T-helper 2 cell treated with Interferon-gamma antibody and Interleukin-4, amounts not matched to agents 100 ng/mL and 5 ng/mL, for 36 hours (primary cell): ENCODE data around the gene MVP. TPM values are rescaled to one million over a fixed set of nuclear protein-coding genes. Genes with fewer than 3 reads are reported as not detected.
"Not testable (repeated sequence)": the region's sequence is repeated elsewhere in the genome, so short reads cannot be mapped to it uniquely, and the experiment has no call there.

Experiments
- intact Hi-C: fragments of 100-400 bp; cut with micrococcal nuclease; formaldehyde crosslinking; loops from one replicate; pipeline ENCODE4 v1.15.1; 2023
- total RNA-seq: library from RNA; stranded (reverse); gene quantifications from 2 replicates; pipeline ENCODE4 v1.2.3, GENCODE V29; 2022

The MVP gene
- 159 and 160 TPM in 2 replicates for total RNA-seq

DNA sequence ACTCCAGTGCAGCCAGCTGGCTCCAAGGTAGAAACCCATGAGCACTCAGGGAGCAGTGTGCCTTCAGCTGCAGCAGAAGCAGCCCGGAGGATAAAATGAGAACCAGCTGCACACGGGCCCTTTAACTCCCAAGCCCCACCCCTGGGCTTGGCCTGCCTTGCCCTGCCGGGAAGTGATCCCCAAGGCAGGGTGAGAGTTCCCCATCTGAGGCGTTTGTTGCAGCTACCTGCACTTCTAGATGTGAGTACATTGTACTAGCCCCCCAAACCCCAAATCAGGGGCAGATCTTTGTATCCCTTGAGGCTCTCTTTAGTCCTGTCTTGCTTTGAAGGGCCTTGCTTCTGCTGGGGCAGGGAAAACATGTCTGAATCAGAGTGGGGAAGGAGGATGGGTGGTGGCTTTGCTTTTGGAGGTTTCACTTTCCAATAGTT is at the start of gene MVP:
TSS of gene MVP (plus strand) at position 192 of the 431 bp plus-strand sequence. CDS start 10,088 bp downstream, outside the sequence.
- intact Hi-C loops, result loop anchor here (2.0 kb wide), 1 partner anchor 15 kb away; no protein-coding TSS in a partner anchor

DNA sequence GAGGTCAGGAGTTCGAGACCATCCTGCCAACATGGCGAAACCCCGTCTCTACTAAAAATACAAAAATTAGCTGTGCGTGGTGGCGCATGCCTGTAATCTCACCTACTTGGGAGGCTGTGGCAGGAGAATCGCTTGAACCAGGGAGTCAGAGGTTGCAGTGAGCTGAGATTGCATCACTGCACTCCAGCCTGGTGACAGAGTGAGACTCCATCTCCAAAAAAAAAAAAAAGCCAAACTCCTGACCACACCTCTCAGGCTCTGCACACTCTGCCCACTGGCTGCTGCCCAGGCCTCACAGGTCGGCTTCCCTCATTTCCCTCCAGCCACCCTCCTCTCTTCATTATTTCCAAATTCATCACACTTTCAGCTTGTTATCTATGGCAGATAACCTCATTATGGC is 47.9 kb upstream of the MVP start:
- intact Hi-C loops, result not testable (repeated sequence)

DNA sequence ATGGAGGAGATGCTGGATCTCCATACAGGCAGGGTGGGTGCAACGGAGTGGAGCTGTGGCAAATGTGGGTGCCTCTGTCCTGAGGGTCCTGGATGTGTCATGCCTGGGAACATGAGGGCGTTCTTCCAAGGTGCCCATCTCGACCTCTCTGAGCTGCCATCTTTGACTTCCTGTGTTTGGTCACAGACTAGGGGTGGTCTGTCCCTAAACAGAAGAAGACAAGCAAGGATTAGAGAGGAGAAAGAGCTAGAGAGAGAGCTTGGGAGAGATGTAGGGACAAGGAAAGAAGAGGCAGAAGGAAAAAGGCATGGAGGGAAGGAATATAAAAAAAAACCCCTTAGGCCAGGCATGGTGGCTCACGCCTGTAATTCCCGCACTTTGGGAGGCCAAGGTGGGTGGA is 45.5 kb upstream of the MVP start:
- intact Hi-C loops, result no loop called here

DNA sequence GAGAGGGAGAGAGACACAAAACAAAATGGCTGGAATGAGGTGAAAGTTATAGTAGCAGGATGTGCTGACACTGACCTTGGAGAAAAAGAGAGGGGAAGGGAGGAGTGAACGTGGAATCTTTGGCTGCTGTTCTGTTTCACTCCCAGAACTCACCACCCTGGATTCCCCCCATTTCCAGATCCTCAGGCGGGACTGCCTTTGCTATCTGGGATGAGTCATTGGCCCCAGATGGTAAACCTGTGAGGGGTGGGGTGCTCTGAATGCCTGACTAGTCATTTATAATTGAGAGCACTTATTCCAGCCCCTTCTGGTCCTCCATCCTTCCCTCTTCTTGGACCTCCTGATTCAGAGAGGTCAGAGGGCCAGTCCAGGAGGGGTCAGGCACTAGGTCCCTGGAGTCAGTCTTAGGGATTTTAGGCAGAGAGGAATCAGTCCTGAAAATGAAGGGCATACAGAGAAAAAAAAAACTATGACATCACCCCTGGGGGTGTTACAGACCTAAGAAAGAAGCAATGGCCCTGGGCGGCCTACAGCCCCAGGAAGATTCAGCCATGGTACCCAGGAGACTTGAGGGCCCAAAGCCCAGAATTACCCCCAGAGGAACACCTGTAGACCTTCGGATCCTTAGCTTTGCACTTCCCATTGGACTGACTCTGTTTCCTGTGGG is 44.4 kb upstream of the MVP start:
- intact Hi-C loops, result no loop called here

DNA sequence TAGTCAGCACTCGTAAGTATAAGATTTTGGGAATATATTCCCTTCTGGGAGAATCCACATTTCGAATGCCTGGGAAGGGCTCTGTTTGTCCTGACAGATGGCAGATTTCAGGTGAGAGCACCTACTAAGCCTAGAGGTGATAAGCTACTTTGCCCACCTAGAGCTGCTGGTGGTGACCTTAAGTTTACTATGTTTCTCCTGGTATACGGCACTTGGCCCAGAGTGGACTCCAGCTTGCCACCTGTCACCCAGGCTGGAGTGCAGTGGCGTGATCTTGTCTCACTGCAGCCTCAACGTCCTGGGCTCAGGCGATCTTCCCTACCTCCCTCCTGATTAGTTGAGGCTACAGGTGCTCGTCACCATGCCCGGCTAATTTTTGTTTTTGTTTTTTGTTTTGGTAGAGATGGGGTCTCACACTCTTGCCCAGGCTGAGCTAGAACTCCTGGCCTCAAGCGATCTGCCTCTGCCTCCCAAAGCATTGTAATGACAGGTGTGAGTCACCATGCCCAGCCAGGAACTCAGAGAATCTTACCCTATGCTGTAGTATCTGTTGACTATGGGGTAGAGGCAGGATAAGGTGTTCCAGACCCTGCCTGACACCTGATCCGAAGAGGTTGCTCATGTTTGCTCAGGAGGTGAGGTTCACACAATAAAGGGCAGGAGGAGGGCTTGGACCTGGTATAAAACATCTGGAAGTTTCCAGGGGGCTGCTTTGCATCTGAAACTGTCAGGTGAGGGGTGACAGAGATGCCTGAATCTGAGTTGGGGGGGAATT is 42.5 kb upstream of the MVP start, which contains the start of gene ZG16:
TSS of gene ZG16 (plus strand) at position 681 of the 775 bp plus-strand sequence. CDS start 1,011 bp downstream, outside the sequence.
- intact Hi-C loops, result no loop called here

DNA sequence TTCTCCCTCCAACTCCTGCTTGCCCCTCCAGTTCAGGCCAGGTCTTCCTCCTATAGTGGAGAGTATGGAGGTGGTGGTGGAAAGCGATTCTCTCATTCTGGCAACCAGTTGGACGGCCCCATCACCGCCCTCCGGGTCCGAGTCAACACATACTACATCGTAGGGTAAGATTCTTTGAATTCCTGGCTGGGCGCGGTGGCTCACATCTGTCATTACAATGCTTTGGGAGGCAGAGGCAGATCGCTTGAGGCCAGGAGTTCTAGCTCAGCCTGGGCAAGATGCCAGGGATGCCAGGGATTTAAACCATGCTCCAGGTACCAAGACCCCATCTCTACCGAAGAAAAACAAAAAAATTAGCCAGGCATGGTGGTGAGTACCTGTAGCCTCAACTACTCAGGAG is 40.8 kb upstream of the MVP start:
- intact Hi-C loops, result no loop called here

DNA sequence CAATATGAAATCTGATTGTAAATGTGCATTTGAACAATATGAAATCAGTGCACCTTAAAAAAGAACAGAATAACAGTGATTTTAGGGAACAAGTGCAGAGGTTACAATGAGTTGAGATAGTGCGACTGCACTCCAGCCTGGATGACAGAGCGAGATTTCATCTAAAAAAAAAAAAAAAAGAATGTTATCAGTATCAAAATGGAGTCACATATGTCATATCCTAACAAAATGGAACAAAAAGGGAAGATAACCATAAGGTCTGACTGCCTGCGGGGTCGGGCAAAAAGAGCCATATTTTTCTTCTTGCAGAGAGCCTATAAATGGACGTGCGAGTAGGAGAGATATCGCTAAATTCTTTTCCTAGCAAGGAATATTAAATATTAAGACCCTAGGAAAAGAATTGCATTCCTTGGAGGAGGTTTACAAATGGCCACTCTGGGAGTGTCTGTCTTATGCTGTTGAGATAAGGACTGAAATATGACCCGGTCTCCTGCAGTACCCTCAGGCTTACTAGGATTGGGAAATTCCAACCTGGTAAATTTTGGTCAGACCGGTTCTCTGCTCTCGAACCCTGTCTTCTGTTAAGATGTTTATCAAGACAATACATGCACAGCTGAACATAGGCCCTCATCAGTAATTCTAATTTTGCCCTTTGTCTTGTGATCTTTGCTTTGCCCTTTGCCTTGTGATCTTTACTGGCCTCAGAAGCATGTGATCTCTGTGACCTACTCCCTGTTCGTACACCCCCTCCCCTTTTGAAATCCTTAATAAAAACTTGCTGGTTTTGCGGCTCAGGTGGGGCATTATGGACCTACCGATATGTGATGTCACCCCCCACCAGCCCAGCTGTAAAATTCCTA is 36.9 kb upstream of the MVP start:
- intact Hi-C loops, result not testable (repeated sequence)

DNA sequence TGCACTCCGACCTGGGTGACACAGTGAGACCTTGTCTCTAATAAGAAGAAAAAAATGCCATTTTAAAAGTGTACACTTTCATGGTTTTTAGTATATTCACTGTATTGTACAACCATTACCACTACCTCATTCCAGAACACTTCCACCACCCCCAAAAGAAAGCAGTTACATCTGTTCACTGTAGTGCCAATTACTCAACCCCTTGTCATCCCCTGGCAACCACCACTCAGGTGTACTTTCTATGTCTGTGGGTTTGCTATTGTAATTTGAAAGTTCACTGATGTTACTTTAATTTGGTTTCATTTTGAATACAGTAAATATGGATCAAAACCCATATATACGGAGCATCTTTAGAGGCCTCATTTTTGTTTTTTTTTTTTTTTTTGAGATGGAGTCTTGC is 36.1 kb upstream of the MVP start:
- intact Hi-C loops, result loop anchor here (2.0 kb wide), 1 partner anchor 31 kb away; no protein-coding TSS in a partner anchor

DNA sequence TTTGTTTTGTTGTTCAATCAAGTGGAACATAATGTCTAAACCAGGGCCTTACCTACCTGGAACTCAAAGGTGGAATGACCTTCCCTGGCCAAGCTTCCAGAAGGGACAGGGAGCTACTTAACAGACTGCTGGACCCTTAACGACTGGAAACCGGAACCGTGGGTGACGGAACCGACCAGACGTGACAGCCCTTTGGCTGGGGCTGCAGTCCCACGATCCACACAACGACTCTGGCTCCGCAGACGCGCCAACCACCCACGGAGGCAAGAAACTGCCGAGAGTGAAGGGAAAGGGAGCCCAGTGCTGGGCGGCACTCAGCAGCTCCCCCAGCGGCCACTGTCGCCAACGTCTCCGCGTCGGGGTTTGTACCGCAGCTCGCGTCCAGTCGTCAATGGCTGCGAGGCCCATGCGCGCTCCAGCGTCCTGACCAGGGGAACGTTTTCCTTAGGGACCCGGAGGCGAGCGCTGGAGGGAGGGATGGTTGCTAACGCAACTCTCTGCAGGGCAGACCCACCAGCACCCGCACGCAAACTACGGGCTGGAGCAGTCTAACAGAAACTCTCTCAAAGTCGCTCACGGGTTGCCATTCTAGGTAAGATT is 35.3 kb upstream of the MVP start:
- intact Hi-C loops, result loop anchor here (1.0 to 2.0 kb wide), 2 partner anchors 30 to 84 kb away; no protein-coding TSS in a partner anchor

DNA sequence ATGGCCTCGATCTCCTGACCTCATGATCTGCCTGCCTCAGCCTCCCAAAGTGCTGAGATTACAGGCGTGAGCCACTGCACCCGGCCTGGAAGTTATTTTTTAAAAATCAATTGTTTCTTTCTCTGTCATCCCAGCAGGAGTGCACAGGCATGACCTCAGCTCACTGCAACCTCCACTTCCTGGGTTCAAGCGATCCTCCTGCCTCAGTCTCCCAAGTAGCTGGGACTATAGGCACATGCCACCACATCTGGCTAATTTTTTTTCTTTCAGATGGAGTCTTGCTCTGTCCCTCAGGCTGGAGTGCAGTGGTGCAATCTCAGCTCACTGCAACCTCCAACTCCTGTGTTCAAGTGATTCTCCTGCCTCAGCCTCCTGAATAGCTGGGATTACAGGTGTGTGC is 33.1 kb upstream of the MVP start:
- intact Hi-C loops, result not testable (repeated sequence)

DNA sequence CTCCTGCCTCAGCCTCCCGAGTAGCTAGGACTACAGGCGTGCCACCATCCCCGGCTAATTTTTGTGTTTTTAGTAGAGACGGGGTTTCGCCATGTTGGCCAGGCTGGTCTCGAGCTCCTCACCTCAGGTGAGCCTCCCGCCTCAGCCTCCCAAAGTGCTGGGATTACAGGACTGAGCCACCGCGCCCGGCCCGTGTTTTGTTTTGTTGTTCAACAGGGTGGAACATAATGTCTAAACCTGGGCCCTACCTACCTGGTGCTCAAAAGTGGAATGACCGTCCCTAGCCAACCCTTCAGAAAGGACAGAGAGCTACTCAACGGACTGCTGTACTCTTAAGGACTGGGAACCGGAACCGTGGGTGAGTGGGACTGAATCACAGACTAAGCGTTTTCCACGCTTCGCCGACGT is 30.5 kb upstream of the MVP start:
- intact Hi-C loops, result loop anchor here (1.0 to 2.0 kb wide), 4 partner anchors 16 to 89 kb away; partner anchors contain the start of gene PAGR1

DNA sequence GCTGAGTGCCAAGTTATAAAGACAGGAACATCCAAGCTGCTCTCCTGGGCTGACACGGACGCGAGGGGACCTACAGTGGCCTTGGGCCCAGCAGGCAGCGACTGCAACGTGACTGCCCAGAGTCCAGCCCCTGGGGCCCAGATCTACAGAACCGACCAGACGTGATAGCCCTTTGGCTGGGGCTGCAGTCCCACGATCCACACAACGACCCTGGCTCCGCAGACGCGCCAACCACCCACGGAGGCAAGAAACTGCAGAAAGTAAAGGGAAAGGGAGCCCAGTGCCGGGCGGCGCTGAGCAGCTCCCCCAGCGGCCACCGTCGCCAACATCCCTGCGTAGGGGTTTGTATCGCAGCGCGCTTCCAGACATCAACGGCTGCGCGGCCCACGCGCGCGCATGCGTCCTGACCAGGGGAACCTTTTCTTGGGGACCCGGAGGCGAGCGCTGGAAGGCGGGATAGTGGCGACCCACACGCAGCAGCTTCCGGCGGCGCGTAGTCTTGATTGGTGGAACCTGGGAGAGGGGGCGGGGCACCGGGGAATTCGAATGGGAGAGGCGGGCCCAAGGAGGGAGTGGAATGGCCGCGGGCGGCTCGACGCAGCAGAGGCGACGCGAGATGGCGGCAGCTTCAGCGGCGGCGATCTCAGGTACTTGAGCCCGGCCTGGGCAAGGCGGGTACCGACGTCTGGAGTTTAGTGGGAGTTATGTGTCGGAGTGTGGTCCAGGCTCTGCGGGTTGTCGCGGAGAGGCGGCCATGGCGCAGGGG is 29.9 kb upstream of the MVP start, which contains the start of gene KIF22:
TSS of gene KIF22 (plus strand) at position 569 of the 766 bp plus-strand sequence. CDS start at position 578, 9 bp downstream.
- intact Hi-C loops, result loop anchor here (1.0 to 2.0 kb wide), 4 partner anchors 15 to 90 kb away; partner anchors contain the start of gene PAGR1

DNA sequence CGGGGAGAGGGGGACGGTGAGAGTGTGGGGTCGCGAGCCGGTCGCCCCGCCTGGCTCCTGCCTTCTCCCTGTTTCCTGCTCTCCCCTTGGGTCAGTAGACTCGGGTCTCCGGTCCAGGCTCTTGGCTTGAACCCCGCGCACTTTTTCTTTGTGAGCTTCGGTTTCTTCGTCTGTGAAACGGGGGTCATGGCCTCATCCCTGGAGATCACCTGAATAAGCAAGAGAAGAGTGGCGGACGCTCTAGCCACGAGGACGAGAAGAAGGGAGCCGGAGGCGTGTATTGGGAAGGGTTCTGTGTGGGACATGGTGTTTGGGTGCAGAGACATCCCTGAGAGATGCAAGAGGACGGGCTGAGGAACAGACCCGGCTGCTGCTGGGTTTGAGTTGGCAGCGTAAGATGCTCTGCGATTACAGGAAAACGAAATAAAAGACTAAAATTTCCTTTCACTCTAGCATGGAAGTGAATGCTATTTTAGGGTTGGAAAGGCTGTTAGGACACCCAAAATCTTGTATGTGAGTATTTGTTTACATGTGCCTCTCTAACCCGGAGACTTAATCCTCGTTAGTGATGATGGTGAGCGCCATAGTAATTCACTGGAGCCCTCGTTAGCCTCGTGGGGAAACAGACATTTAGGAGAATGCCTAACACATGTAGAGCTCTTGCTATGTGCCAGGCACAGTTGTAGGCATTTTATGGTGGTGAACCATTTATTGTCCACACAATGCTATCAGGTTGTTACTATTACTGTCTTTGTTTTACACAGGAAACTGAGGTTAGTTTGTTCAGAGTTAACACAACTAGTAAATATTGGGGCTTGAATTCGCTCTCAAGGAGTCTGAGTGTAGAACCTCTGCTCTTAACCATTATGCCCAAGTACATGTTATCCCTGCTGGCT is 29.1 kb upstream of the MVP start:
- intact Hi-C loops, result loop anchor here (1.0 to 2.0 kb wide), 4 partner anchors 14 to 90 kb away; partner anchors contain the start of gene PAGR1

DNA sequence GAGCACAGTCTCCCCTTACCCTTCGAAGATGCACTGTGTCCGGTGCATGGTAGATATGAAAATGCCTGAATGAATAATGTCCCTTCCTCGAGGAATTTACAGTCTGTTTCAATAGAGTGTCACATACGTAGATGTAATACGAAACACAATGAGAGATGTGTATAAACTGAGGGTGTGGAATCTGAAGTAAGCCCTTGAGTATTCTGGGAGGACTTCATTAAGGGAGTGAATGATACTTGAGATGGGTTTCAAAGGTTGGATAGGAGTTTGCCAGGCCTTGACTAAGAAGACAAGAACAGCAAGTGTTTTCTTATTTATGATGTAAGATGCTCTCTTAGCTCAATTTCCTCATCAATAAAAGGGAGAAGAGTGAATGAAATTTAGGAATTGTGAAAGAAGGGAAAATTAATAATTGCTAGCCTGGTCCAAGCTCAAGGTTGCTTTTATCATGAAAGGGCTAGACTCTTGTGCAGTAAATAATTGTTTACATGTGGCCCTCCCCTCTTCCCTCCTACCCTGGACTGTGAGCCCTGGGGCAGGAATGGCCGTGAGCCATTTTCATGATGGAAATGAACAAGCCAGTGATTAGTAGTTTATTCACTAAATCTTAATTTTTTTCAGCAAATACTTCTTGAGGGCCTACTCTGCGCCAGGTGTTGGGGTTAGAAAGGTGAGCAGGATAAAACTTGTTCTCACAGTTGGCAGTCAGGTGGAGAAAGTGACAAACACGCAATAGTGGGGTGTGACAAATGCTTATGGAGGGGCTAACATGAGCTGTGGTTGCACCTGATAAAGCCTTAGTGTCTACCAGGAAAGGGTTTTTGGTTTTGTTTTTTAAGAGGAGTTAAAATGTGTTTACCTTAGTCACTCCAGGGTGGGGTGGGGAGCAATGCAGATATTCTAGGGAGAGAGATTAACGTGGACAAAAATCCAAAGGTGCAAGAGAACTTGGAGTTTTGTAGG is 28.1 kb upstream of the MVP start:
- intact Hi-C loops, result loop anchor here (2.0 kb wide), 3 partner anchors 25 to 91 kb away; partner anchors contain the start of gene PAGR1

DNA sequence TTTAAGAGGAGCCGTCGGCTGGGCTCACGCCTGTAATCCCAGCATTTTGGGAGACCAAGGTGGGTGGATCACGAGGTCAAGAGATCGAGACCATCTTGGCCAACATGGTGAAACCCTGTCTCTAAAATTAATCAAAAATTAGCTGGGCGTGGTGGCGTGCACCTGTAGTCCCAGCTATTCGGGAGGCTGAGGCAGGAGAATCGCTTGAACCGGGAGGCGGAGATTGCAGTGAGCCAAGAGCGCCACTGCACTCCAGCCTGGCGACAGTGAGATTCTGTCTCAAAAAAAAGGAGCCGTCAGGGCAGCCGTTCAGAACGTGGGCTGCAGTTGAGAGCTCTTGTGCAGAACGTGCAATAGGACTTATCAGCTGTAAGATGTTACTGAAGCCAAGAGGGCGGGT is 27.1 kb upstream of the MVP start:
- intact Hi-C loops, result not testable (repeated sequence)

DNA sequence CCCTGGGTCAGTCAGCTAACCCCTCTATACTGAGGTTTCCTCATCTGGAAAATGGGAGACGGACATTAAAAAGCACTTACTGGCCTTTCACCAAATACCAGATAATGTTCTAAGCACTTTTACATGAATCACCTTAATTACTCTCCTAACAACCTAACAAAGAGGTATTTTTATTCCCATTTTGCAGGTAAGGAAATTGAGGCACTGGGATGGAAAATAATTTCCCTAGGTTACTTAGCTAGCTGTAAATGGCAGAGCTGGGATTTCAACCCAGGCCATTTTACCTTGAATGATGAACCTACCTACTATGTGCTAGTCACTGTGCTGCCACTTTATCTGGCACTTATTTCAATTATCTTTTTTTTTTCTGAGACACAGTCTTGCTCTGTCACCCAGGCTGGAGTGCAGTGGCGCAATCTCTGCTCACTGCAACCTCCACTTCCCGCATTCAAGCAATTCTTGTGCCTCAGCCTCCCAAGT is 26.0 kb upstream of the MVP start:
- intact Hi-C loops, result no loop called here

DNA sequence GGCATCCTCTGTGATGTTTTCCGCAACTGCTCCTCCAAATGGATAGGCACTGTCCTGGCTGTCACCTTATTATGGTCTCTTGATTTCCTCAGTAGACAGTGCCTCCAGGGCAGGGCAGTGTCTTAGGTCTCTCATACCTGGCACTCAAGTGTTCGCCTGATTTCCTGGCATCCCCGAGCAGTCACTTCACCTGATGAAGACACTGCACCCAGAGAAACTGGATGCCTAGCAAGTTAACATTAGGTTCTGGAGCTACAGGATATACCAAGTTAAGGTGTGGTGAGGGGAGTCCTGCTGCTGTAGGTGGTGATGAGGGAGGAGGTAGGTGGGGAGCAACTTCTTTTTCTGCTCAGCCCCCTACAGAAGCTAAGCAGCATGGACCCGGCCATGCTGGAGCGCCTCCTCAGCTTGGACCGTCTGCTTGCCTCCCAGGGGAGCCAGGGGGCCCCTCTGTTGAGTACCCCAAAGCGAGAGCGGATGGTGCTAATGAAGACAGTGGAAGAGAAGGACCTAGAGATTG is 17.8 kb upstream of the MVP start:
- intact Hi-C loops, result no loop called here
